UCSD-AML1 (cell line): ENCODE measurements around the gene HSPA6.
"Not testable (repeated sequence)": the region's sequence is repeated elsewhere in the genome, so short reads cannot be mapped to it uniquely, and the experiment has no call there.

Experiments
- DNase-seq: peaks from one replicate; lab custom pipeline; 2025; ENCODE audit not compliant: unreplicated experiment; lab: John Stamatoyannopoulos, UW

The HSPA6 gene

DNA sequence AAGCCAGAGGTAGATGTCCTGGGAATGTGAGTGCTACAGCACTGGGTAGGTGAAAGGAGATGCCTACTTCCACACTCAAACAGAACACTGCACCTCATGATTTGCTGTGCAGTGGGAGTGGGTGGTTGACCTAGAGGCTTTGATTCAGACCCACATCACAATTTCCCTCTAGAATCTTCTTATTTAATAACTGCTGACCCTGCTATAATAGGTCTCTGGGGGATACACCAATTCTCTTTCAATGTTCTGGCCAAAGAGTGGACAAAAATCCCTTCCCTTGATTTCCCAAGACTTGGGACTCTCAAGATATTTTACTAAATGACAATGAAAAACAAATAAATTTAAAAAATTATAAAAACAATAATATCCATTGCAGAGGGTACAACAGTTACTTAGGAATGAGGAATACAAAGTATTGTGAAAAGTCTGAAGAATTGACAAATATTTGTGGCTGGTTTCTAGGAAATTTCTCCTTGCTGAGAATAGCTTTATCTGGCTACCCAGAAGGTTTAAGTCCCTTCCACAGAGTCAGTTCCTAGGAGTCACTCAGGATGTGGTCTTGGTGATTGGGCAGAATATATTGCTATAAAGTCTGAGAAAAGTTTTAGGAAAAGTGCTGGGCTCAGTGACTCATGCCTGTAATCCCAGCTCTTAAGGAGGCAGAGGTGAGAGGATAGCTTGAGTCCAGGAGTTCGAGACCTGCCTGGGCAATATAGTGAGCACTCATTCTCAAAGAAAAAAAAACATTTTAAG is 21.5 kb upstream of the HSPA6 start:
- DNase-seq = no peak

GRCh38 chr1:161503394-161503748 is 21.0 kb upstream of the HSPA6 start:
- no peak for DNase-seq

DNA sequence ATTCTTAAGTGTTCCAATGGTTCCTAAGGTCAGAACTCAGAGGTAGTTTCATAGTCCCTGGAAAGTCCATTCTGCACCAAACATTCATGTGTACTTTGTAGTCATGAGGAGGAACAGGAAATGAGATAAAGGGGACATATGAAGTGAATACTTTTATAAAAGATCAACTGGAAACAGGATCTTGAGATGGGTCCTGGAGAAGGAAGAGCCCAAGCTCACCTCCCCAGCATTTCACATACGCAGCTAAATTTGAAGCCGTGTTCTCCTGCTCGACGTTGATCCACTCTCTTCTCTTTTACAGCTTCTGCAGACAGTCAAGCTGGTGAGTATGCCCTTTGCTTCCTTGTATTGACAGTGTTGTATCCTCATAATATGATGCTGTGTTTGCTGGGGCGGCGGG is 18.7 kb upstream of the HSPA6 start:
- no peak for DNase-seq

- DNase-seq = no peak
These were observed 17.8 kb upstream of the HSPA6 start for GRCh38 chr1:161506336-161507223.

DNA sequence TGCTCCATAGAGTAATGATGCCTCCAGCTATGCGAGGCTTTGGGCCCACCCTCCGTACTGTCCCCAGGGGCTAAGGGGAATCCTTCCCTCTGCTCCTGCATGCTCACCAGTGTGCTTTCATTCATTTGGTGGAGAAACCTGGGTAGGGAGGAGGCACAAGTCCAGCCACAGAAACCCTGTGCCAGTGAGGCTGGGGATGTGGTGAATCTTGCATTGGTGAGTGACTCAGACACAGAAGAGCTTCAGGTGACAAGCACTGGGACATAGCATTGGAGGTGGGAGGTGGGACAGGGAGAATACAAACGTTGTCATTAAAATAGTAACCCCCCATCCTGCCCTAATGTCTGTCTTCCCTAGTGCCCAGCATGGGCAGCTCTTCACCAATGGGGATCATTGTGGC is 13.9 kb upstream of the HSPA6 start:
- no peak for DNase-seq

- DNase-seq = no peak
These were observed 13.2 kb upstream of the HSPA6 start for GRCh38 chr1:161511018-161511755.

GRCh38 chr1:161511756-161512060 is 12.6 kb upstream of the HSPA6 start:
- no peak for DNase-seq

DNA sequence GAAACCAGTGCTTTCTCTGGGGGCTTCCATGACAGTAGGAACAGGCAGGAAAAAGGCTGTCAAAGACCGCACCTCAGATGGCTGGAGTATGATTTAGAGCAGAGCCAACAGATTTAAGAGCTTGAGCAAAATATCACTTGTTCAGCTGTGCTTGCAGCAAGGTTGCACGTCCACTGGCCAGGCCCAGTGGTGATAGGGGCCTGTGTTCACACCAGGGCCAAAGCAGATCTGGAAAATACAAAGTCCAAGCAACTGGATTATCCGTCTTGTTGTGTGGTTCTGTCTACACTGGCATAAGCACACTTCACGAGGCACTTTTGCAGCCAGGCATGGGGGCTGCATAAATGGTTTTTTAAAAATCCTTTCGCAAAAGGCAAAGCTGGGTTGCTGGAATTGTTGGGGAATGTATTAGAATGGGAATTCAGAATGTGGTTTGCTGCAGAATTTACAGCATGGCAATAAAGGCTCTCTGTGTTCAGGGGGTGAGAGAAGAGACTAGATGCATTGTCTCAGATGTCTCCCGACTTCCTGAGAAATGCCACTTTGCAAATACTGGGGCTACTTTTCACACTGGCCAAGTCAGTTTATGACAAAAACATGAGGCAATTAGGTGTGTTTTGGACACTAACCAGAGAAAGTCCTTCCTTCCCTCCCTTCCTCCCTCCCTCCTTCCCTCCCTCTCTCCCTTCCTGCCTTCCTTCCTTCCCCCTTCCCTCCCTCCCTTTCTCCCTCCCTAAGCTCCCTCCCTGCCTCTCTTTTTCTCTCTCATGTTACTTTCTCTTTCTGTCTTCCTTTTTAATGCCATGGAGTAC is 11.5 kb upstream of the HSPA6 start:
- DNase-seq = not testable (repeated sequence)

- DNase-seq = not testable (repeated sequence)
These were observed 10.9 kb upstream of the HSPA6 start for GRCh38 chr1:161513448-161513780.

DNA sequence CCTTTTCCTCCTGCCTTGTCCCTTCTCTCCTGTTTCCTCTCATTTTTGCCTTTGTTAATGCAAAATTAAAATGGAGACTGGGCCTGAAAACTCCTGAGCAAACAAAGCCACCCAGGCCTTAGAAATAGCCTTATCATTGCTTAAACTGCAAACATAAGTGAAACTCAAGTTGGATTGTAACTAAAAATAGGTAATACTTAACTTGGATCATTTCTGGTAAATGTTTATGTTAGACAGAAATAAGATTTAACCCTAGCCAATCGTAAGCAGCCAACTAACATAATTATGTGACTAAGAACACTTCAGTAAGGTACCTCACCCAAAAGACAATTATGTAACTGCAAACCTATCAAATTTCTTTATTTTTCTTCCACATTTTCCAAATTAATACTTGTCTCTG is 10.4 kb upstream of the HSPA6 start:
- not testable (repeated sequence) for DNase-seq

GRCh38 chr1:161523041-161523816 is 1.1 kb upstream of the HSPA6 start:
- not testable (repeated sequence) for DNase-seq

- DNase-seq = not testable (repeated sequence)
These were observed 477 bp downstream of the HSPA6 start for GRCh38 chr1:161524742-161525291.

- not testable (repeated sequence) for DNase-seq
These were observed 981 bp downstream of the HSPA6 start for GRCh38 chr1:161525321-161525720.

DNA sequence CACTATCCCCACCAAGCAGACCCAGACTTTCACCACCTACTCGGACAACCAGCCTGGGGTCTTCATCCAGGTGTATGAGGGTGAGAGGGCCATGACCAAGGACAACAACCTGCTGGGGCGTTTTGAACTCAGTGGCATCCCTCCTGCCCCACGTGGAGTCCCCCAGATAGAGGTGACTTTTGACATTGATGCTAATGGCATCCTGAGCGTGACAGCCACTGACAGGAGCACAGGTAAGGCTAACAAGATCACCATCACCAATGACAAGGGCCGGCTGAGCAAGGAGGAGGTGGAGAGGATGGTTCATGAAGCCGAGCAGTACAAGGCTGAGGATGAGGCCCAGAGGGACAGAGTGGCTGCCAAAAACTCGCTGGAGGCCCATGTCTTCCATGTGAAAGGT is 1.6 kb downstream of the HSPA6 start:
- not testable (repeated sequence) for DNase-seq

DNA sequence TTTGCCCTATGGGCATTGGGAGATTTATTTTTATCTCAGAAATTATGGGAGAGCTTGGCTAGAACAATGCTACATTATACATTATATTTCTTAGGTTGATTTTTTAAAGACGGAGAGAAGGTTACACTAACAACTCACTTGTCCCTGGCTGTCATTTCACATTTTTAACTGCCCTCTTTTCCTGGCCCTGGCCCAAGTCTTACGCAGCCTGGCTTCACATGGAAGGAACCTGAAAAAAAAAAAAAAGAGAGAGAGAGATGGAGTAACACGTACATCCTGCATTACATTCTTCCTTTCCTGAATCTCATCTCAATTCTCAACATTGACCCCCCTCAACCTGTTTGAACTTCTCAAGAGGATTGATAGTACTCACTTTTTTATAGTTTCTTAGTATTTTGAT is 4.2 kb downstream of the HSPA6 start:
- DNase-seq = not testable (repeated sequence)

- not testable (repeated sequence) for DNase-seq
These were observed 5.2 kb downstream of the HSPA6 start for GRCh38 chr1:161529463-161530104.

- DNase-seq = peak; percentile 34
These were observed 5.8 kb downstream of the HSPA6 start for GRCh38 chr1:161530158-161530557.

GRCh38 chr1:161530671-161531641 is 6.6 kb downstream of the HSPA6 start:
- DNase-seq = peak; percentile 80
